ENCODE data around the gene DHCR24.

Gene DHCR24

DNA sequence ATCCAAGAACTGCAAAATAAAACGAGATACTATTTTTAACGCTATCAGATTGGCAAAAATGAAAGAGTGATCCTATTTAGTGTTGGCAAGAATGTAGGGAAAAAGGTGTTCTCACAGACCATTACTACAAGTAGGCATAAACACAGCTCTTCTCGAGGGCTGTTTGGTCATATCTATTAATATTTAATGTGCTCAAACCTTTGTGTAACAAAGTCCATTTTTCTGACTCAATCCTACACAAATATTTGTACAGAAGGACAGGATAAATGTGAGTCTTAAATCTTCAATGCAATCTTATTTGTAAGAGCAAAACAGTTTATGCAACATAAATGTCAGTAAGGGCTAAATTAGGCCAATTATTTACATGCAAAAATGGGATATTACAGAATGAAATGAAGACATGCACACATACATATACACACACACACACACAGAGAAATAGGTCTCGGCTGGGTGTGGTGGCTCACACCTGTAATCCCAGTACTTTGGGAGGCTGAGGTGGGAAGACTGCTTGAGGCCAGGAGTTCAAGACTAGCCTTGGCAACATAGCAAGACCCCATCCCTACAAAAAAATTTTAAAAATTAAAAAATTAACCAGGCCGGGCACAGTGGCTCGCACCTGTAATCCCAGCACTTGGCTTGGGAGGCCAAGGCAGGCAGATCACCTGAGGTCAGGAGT, 17.7 kb downstream of the DHCR24 start:
- H3K9me3 ChIP-seq (ENCODE audit: severe bottlenecking): no peaks in the 10 kb centered on the region
- DNase-seq (ENCODE audit: low spot score) (no peak), ATAC-seq (ENCODE audit: low read depth) (no peak)
- no peak overlapping the region for H3K4me3 ChIP-seq (ENCODE audit: severe bottlenecking)
- H3K36me3 ChIP-seq (ENCODE audit: low read depth): peaks cover 100% of the 10 kb centered on the region
- TF ChIP-seq, protein P1, sequence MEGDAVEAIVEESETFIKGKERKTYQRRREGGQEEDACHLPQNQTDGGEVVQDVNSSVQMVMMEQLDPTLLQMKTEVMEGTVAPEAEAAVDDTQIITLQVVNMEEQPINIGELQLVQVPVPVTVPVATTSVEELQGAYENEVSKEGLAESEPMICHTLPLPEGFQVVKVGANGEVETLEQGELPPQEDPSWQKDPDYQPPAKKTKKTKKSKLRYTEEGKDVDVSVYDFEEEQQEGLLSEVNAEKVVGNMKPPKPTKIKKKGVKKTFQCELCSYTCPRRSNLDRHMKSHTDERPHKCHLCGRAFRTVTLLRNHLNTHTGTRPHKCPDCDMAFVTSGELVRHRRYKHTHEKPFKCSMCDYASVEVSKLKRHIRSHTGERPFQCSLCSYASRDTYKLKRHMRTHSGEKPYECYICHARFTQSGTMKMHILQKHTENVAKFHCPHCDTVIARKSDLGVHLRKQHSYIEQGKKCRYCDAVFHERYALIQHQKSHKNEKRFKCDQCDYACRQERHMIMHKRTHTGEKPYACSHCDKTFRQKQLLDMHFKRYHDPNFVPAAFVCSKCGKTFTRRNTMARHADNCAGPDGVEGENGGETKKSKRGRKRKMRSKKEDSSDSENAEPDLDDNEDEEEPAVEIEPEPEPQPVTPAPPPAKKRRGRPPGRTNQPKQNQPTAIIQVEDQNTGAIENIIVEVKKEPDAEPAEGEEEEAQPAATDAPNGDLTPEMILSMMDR (IDR thresholded peaks at IDR 0.05; ENCODE audit: poor library complexity, severe bottlenecking): no peak
- no peaks in the 10 kb centered on the region for H3K27me3 ChIP-seq (ENCODE audit: insufficient read depth, poor library complexity, severe bottlenecking)
- H3K27ac ChIP-seq (ENCODE audit: poor library complexity, severe bottlenecking): no peak overlapping the region
- no peaks in the 10 kb centered on the region for H3K4me1 ChIP-seq (ENCODE audit: insufficient read depth, poor library complexity, severe bottlenecking)

DNA sequence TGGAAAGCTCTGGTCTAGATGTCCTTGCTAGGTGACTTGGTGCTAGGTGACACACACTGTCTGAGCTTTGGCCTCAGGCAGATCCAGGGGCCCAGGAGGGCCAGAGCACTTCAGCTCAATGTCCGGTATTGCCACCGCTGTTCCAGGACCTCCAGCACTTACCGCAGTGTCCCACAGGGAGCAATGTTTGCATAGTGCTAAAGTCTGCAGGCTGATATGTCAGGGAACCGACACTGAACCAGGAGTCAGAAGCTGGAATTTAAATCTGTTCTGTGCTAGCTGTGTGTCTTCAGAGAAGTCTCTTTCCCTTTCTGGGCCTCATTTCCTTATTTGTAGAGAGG, 19.3 kb downstream of the DHCR24 start:
- Histone ChIP-seq H3K4me1 (ENCODE audit: insufficient read depth, poor library complexity, severe bottlenecking) (no peaks in the 10 kb centered on the region), H3K36me3 (ENCODE audit: low read depth) (peaks cover 99% of the 10 kb centered on the region), H3K4me3 (ENCODE audit: severe bottlenecking) (no peak overlapping the region), H3K27me3 (ENCODE audit: insufficient read depth, poor library complexity, severe bottlenecking) (no peaks in the 10 kb centered on the region), H3K9me3 (ENCODE audit: severe bottlenecking) (no peaks in the 10 kb centered on the region), H3K27ac (ENCODE audit: poor library complexity, severe bottlenecking) (no peak overlapping the region)
- DNase-seq (ENCODE audit: low spot score) (no peak), ATAC-seq (ENCODE audit: low read depth) (no peak)
- TF ChIP-seq, protein P1 (IDR thresholded peaks at IDR 0.05; ENCODE audit: poor library complexity, severe bottlenecking): no peak

DNA sequence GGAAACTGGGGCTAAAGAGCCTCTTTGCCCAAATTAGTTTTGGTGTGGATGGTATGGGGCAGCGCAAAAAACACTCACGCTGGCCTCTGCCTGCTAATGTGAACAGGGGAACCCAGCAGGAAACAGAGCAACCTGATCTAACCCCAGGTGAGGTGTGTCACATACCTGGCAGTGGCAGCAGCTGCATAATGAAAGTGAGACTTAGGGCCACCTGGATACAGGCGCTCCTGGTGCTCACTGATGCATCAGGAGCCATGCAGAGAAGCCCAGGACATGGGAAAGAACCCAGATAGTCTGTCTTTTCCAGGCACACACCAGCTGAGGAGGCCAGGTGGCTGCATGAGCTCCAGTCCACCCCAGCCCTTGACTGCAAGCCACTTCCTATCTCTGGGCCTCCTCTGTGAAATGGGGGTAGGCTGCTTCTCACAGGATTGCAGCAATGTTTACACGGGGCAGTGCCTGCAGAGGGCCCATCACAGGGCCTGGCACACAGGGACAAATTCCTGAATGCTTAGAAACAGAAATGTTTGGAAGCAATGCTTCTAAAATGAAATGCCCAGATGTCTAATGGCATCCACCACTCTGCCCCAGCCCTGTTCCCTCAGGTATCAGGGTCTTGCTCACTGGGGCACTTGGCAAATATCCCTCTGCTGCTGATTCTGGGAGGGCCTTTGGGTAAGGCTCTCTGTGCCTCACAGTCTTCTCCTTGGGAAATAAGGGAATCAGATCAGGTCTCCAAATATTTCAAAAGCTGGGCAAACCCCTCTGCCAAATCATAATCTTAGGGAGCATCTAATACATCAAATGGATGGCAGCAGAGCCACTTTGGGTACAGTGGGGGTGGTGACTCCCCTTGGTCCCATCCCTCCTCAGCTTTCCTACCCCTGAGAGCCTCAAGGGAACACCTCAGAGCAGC, 19.9 kb downstream of the DHCR24 start:
- no peak overlapping the region for H3K4me3 ChIP-seq (ENCODE audit: severe bottlenecking)
- no peak overlapping the region for H3K27ac ChIP-seq (ENCODE audit: poor library complexity, severe bottlenecking)
- no peaks in the 10 kb centered on the region for H3K27me3 ChIP-seq (ENCODE audit: insufficient read depth, poor library complexity, severe bottlenecking)
- ATAC-seq (ENCODE audit: low read depth) (no peak), DNase-seq (ENCODE audit: low spot score) (no peak)
- H3K9me3 ChIP-seq (ENCODE audit: severe bottlenecking): no peaks in the 10 kb centered on the region
- TF ChIP-seq, protein P1 (IDR thresholded peaks at IDR 0.05; ENCODE audit: poor library complexity, severe bottlenecking): no peak
- H3K4me1 ChIP-seq (ENCODE audit: insufficient read depth, poor library complexity, severe bottlenecking): no peaks in the 10 kb centered on the region
- peaks cover 99% of the 10 kb centered on the region for H3K36me3 ChIP-seq (ENCODE audit: low read depth)

DNA sequence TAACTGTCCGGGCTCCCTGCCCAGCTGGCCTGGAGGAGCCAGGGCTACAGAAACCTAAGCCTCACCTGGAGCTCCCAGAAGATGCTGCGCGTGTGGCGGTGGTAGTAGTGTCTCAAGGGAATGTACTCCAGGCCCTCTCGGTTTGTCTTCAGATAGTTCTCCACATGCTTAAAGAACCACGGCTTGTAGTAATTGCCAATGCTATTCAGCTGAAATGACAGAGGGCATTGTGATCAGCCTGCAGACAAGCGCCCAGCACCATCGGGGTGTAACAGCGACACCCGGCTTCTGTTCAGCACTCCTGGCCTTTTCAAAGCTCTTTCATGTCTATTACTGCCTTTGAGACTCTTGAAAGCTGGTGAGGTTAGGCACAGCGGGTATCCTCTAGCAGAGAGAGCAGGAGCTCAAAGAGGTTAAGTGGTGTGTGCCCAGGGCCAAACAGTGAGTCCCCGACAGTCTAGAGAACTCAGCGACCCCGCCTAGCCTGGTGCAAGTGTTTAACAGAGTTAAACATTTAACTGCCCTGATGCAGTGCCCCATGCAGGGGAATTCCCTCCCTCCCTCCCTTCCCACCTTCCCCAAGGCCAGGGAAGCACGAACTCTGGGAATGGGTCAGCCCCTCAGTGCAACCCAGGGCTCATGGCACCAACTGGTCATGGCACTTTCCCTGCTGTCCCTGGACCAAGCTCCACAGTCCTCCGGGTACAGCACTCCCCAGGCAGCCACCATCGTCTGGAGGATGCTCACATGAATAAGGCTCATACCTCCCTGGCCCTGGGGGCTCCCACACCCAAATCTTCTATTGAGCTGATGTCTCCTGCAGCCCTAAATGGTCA, 21.5 kb downstream of the DHCR24 start:
- Histone ChIP-seq H3K27me3 (ENCODE audit: insufficient read depth, poor library complexity, severe bottlenecking) (no peaks in the 10 kb centered on the region), H3K4me3 (ENCODE audit: severe bottlenecking) (no peak overlapping the region), H3K27ac (ENCODE audit: poor library complexity, severe bottlenecking) (no peak overlapping the region), H3K36me3 (ENCODE audit: low read depth) (peaks cover 99% of the 10 kb centered on the region), H3K9me3 (ENCODE audit: severe bottlenecking) (no peaks in the 10 kb centered on the region), H3K4me1 (ENCODE audit: insufficient read depth, poor library complexity, severe bottlenecking) (no peaks in the 10 kb centered on the region)
- TF ChIP-seq, protein P1 (IDR thresholded peaks at IDR 0.05; ENCODE audit: poor library complexity, severe bottlenecking): no peak
- peak; percentile 12; the same call in 1 of the 3 replicates for ATAC-seq (ENCODE audit: low read depth)
- DNase-seq (ENCODE audit: low spot score): no peak
